A673 (cell line): ENCODE measurements around the gene LRP1. TPM values are rescaled to one million over a fixed set of nuclear protein-coding genes. Genes with fewer than 3 reads are reported as not detected.

Source experiments
- BruUV-seq: library from RNA; stranded (reverse); fragments of 400-500 nt; replicated peaks from 2 replicates; lab custom pipeline; 2021; lab: Mats Ljungman, UMichigan
- CTCF ChIA-PET: fragments of 300-600 bp; sonication (Branson Sonifier 250); formaldehyde crosslinking; loops from one replicate; lab custom pipeline; 2022; ENCODE audit warnings: antibody characterized with exemption; lab: Charles Lee
- POLR2A ChIA-PET: fragments of 300-600 bp; sonication (Branson Sonifier 250); formaldehyde crosslinking; loops from one replicate; lab custom pipeline; 2022; ENCODE audit warnings: antibody characterized with exemption; ENCODE audit not compliant: low non-redundant PET; lab: Charles Lee
- DNase-seq: peaks from one replicate; pipeline ENCODE4 v3.0.0-alpha.2; 2015; ENCODE audit warnings: low spot score
- H3K27ac ChIP-seq: fragments of 200-600 bp; sonication (generic); 2 replicates; pipeline ENCODE4 v1.5.1; 2016; ENCODE audit warnings: mixed run types, low read depth, mild to moderate bottlenecking, mixed read lengths, antibody characterized with exemption, low read length; ENCODE audit not compliant: poor library complexity, severe bottlenecking
- H3K27me3 ChIP-seq: fragments of 200-600 bp; sonication (generic); replicated peaks from 2 replicates; pipeline ENCODE4 v1.6.1; 2017; ENCODE audit warnings: mixed run types, low read depth, mild to moderate bottlenecking, mixed read lengths, antibody characterized with exemption, low read length; ENCODE audit not compliant: insufficient read depth, poor library complexity
- H3K36me3 ChIP-seq: fragments of 200-600 bp; sonication (generic); 2 replicates; pipeline ENCODE4 v1.6.1; 2016; ENCODE audit warnings: mixed run types, mild to moderate bottlenecking, mixed read lengths, antibody characterized with exemption, low read length; ENCODE audit not compliant: insufficient read depth, poor library complexity, severe bottlenecking
- H3K4me1 ChIP-seq: fragments of 200-600 bp; sonication (generic); 2 replicates; pipeline ENCODE4 v1.6.1; 2017; ENCODE audit warnings: mixed run types, mild to moderate bottlenecking, mixed read lengths, antibody characterized with exemption, low read length; ENCODE audit not compliant: insufficient read depth, poor library complexity, severe bottlenecking
- H3K4me3 ChIP-seq: fragments of 200-600 bp; sonication (generic); 2 replicates; pipeline ENCODE4 v1.5.1; 2016; ENCODE audit warnings: low read depth, mixed run types, mild to moderate bottlenecking, mixed read lengths, low read length; ENCODE audit not compliant: poor library complexity, severe bottlenecking
- H3K9me3 ChIP-seq: fragments of 200-600 bp; sonication (generic); 2 replicates; pipeline ENCODE4 v1.6.1; 2016; ENCODE audit warnings: mixed run types, low read depth, mild to moderate bottlenecking, mixed read lengths, antibody characterized with exemption, low read length; ENCODE audit not compliant: poor library complexity, severe bottlenecking
- CTCF ChIP-seq: fragments of 300-800, 200-600 bp; sonication (generic); conservative IDR thresholded peaks from 2 replicates; pipeline ENCODE4 v1.5.1; 2017; ENCODE audit warnings: low read depth, mild to moderate bottlenecking, antibody characterized with exemption, low read length, moderate library complexity, mixed read lengths
- EZH2 ChIP-seq: fragments of 200-600 bp; sonication (generic); IDR thresholded peaks from 2 replicates; pipeline ENCODE4 v1.6.1; 2017; ENCODE audit warnings: borderline replicate concordance, low read depth, mild to moderate bottlenecking, mixed read lengths, antibody characterized with exemption, low read length; ENCODE audit not compliant: poor library complexity, severe bottlenecking
- intact Hi-C: fragments of 100-400 bp; cut with micrococcal nuclease; formaldehyde crosslinking; loops from one replicate; pipeline ENCODE4 v1.10.0; 2022; ENCODE audit not compliant: unreplicated experiment
- total RNA-seq: library from RNA; stranded (reverse); gene quantifications from 2 replicates; pipeline ENCODE4 v1.2.3, GENCODE V29; 2021

LRP1 gene
- total RNA-seq, 1 experiment from 2014 or later, result 31.0 TPM

- Histone ChIP-seq H3K36me3 (peaks cover 6% of the 10 kb centered on the region), H3K4me3 (no peak overlapping the region), H3K4me1 (no peaks in the 10 kb centered on the region), H3K27ac (no peak overlapping the region), H3K9me3 (no peaks in the 10 kb centered on the region), H3K27me3 (no peaks in the 10 kb centered on the region)
- DNase-seq, result no peak
- ChIA-PET POLR2A (interaction anchor here (0.6 kb wide), 2 partner anchors 15 to 116 kb away, joined by 4 to 6 read pairs; no protein-coding TSS in a partner anchor), CTCF (interaction anchor here (0.7 kb wide), 1 partner anchor 30 kb away, joined by 4 read pairs; no protein-coding TSS in a partner anchor)
- no TSS peak for BruUV-seq
- TF ChIP-seq EZH2 (no peak), CTCF (no peak)
- intact Hi-C loops, result no loop called here
These were observed 25.2 kb downstream of the LRP1 start for GRCh38 chr12:57153415-57153997.

- H3K27me3 ChIP-seq, result no peaks in the 10 kb centered on the region
- H3K27ac ChIP-seq, result no peak overlapping the region
- POLR2A ChIA-PET, result interaction anchor here (0.6 kb wide), 2 partner anchors 14 to 115 kb away, joined by 4 to 6 read pairs; no protein-coding TSS in a partner anchor
- H3K36me3 ChIP-seq, result peaks cover 6% of the 10 kb centered on the region
- no peaks in the 10 kb centered on the region for H3K4me1 ChIP-seq
- H3K9me3 ChIP-seq, result no peaks in the 10 kb centered on the region
- no peak overlapping the region for H3K4me3 ChIP-seq
- DNase-seq, result no peak
- intact Hi-C loops, result no loop called here
- CTCF ChIA-PET, result no interaction called here
- no TSS peak for BruUV-seq
- no peak for TF ChIP-seq EZH2
- no peak for TF ChIP-seq CTCF
These were observed 25.8 kb downstream of the LRP1 start for GRCh38 chr12:57154076-57154475.

GRCh38 chr12:57154804-57155434 lies 26.6 kb downstream of the LRP1 start:
- Histone ChIP-seq H3K4me3 (no peak overlapping the region), H3K4me1 (no peaks in the 10 kb centered on the region), H3K36me3 (peaks cover 6% of the 10 kb centered on the region), H3K27ac (no peak overlapping the region), H3K9me3 (no peaks in the 10 kb centered on the region), H3K27me3 (no peaks in the 10 kb centered on the region)
- TF ChIP-seq CTCF, result no peak
- TF ChIP-seq EZH2, result no peak
- ChIA-PET CTCF (no interaction called here), POLR2A (no interaction called here)
- no peak for DNase-seq
- no TSS peak for BruUV-seq
- intact Hi-C loops, result no loop called here
